Activated CD8-positive, alpha-beta memory T cell treated with anti-CD3 and anti-CD28 coated beads, Interleukin-2, amount 50 U/mL, for 48 hours (primary cell): ENCODE measurements around the gene PPP6R1.
A peak's percentile ranks its signal among the peaks of the same experiment; 100 is the strongest.

Source experiments
- DNase-seq: peaks from one replicate; pipeline ENCODE4 v3.0.0-alpha.2; 2020

The PPP6R1 gene

GRCh38 chr19:55279770-55280643, 21.2 kb upstream of the PPP6R1 start, which contains the start of gene HSPBP1:
Gene HSPBP1, minus strand, starts transcription at chr19:55280110. Its CDS starts 502 bp downstream, at chr19:55279608.
- DNase-seq = peak; percentile 98

- no peak for DNase-seq
Measured at GRCh38 chr19:55279340-55279739, 20.5 kb upstream of the PPP6R1 start.

GRCh38 chr19:55278391-55279135, 19.7 kb upstream of the PPP6R1 start:
- no peak for DNase-seq

- DNase-seq = no peak
Measured at GRCh38 chr19:55277494-55277893, 18.7 kb upstream of the PPP6R1 start.

GRCh38 chr19:55276720-55277430, 18.1 kb upstream of the PPP6R1 start:
- no peak for DNase-seq

GRCh38 chr19:55275851-55276719, 17.3 kb upstream of the PPP6R1 start:
- DNase-seq = no peak

GRCh38 chr19:55273978-55274707, 15.3 kb upstream of the PPP6R1 start:
- no peak for DNase-seq

- no peak for DNase-seq
Measured at GRCh38 chr19:55272142-55272541, 13.3 kb upstream of the PPP6R1 start.

GRCh38 chr19:55270172-55270942, 11.5 kb upstream of the PPP6R1 start:
- DNase-seq = no peak

GRCh38 chr19:55269299-55269698, 10.5 kb upstream of the PPP6R1 start:
- no peak for DNase-seq

- DNase-seq = no peak
Measured at GRCh38 chr19:55266840-55267239, 8.0 kb upstream of the PPP6R1 start.

GRCh38 chr19:55266404-55266803, 7.6 kb upstream of the PPP6R1 start:
- DNase-seq = no peak

GRCh38 chr19:55265723-55266386, 7.0 kb upstream of the PPP6R1 start:
- DNase-seq = no peak

GRCh38 chr19:55265173-55265572, 6.4 kb upstream of the PPP6R1 start:
- no peak for DNase-seq

- DNase-seq = no peak
Measured at GRCh38 chr19:55264531-55264930, 5.7 kb upstream of the PPP6R1 start.

GRCh38 chr19:55262359-55262758, 3.5 kb upstream of the PPP6R1 start:
- DNase-seq = no peak

- no peak for DNase-seq
Measured at GRCh38 chr19:55261671-55262126, 2.9 kb upstream of the PPP6R1 start.

- no peak for DNase-seq
Measured at GRCh38 chr19:55259540-55260210, 858 bp upstream of the PPP6R1 start.

- peak; percentile 76 for DNase-seq
Measured at GRCh38 chr19:55258476-55258827, 365 bp downstream of the PPP6R1 start.
